ENCODE results near the gene SLCO2A1.

The SLCO2A1 gene

GRCh38 chr3:133999891-134000685, 29.6 kb downstream of the SLCO2A1 start:
- DNase-seq (ENCODE audit: low read depth), result no peak

GRCh38 chr3:133998691-133999241, 31.0 kb downstream of the SLCO2A1 start:
- DNase-seq (ENCODE audit: low read depth), result no peak

GRCh38 chr3:133997871-133998635, 31.7 kb downstream of the SLCO2A1 start:
- no peak for DNase-seq (ENCODE audit: low read depth)

- no peak for DNase-seq (ENCODE audit: low read depth)
Measured at GRCh38 chr3:133996996-133997395, 32.7 kb downstream of the SLCO2A1 start.

GRCh38 chr3:133996251-133996661, 33.5 kb downstream of the SLCO2A1 start:
- DNase-seq (ENCODE audit: low read depth), result no peak

- DNase-seq (ENCODE audit: low read depth), result no peak
Measured at GRCh38 chr3:133995264-133995663, 34.5 kb downstream of the SLCO2A1 start.

GRCh38 chr3:133994166-133994890, 35.4 kb downstream of the SLCO2A1 start:
- no peak for DNase-seq (ENCODE audit: low read depth)

- no peak for DNase-seq (ENCODE audit: low read depth)
Measured at GRCh38 chr3:133992951-133993620, 36.6 kb downstream of the SLCO2A1 start.

GRCh38 chr3:133992381-133992780, 37.3 kb downstream of the SLCO2A1 start:
- DNase-seq (ENCODE audit: low read depth), result no peak

- DNase-seq (ENCODE audit: low read depth), result no peak
Measured at GRCh38 chr3:133991637-133992036, 38.1 kb downstream of the SLCO2A1 start.

- no peak for DNase-seq (ENCODE audit: low read depth)
Measured at GRCh38 chr3:133991209-133991608, 38.5 kb downstream of the SLCO2A1 start.

GRCh38 chr3:133989936-133990702, 39.6 kb downstream of the SLCO2A1 start:
- DNase-seq (ENCODE audit: low read depth), result no peak

- no peak for DNase-seq (ENCODE audit: low read depth)
Measured at GRCh38 chr3:133988631-133989161, 41.0 kb downstream of the SLCO2A1 start.

GRCh38 chr3:133987948-133988484, 41.7 kb downstream of the SLCO2A1 start:
- no peak for DNase-seq (ENCODE audit: low read depth)

- no peak for DNase-seq (ENCODE audit: low read depth)
Measured at GRCh38 chr3:133987136-133987535, 42.6 kb downstream of the SLCO2A1 start.

GRCh38 chr3:133986311-133986710, 43.4 kb downstream of the SLCO2A1 start:
- no peak for DNase-seq (ENCODE audit: low read depth)

GRCh38 chr3:133984975-133985374, 44.8 kb downstream of the SLCO2A1 start:
- no peak for DNase-seq (ENCODE audit: low read depth)

- DNase-seq (ENCODE audit: low read depth), result no peak
Measured at GRCh38 chr3:133983576-133984560, 45.9 kb downstream of the SLCO2A1 start.

GRCh38 chr3:133983126-133983525, 46.6 kb downstream of the SLCO2A1 start:
- DNase-seq (ENCODE audit: low read depth), result no peak

All from activated T-helper 9 cell treated with anti-CD3 and anti-CD28 coated beads, Interleukin-2, amount 50 U/mL, for 16 hours (primary cell).